ENCODE results near the gene SAXO1.

Gene SAXO1

GRCh38 chr9:18909140-18910018 is 123.6 kb downstream of the SAXO1 start:
- no peak for DNase-seq

DNA sequence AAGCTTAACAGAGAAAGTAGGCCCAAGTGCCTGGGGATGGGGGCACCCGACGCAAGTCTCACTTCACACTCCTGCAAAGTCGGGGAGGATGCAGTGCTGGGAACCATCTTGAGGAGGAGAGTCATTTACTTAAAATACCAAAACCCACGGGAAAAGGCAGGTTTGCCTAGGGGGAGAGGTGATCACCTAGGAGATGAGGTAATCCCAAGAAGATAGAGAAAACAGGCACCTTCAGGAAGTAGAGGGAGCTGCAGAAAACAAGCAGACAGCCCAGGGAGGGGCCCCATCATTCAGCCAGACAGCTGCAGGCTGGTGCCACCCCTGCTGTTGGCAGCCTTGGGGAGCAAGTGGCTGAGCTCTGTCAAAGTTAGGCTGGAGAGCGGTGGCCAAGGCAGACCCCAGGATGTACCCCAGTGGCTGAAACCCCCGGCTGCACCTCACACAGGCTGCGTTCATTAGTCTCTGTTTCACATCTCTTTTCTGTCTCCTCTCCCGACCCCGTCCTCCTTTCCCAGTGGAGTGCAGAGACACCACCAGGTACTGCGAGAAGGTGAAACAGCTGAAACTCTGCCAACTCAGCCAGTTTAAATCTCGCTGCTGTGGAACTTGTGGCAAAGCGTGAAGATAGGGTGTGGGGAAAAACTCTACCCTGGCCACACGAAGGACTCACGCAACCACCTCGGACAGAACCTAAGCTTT is 124.9 kb downstream of the SAXO1 start:
- DNase-seq = no peak

DNA sequence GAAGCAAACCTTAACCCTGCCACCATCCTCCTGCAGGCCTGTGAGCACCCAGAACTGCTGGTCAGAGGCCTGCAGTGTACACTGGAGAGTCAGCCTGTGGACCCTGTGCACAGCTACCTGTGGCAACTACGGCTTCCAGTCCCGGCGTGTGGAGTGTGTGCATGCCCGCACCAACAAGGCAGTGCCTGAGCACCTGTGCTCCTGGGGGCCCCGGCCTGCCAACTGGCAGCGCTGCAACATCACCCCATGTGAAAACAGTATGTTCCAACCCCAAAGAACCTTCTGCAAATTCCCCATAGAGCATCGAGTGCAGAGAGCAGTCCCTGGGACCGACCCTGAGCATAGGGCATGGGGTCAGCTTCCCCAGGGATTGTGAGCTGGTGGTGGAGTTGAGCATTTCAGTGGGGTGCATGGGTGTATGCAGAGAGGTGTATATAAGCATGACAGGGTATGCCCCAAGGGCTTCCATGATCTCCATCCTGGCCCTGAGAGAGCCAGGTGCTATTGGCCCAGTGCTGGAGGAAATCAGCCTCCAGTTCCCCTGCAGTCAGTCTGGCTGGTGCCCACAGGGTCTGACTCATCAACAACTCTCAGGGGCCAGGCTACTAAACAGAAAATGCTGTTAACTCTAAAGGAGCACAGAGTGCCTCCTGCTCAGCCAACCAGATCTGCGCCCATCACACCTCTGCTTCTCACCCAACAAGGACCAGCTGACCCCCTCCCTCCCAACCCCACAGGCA is 126.2 kb downstream of the SAXO1 start:
- DNase-seq = no peak

GRCh38 chr9:18905883-18906629 is 127.0 kb downstream of the SAXO1 start:
- no peak for DNase-seq

GRCh38 chr9:18905028-18905882 is 127.8 kb downstream of the SAXO1 start:
- no peak for DNase-seq

DNA sequence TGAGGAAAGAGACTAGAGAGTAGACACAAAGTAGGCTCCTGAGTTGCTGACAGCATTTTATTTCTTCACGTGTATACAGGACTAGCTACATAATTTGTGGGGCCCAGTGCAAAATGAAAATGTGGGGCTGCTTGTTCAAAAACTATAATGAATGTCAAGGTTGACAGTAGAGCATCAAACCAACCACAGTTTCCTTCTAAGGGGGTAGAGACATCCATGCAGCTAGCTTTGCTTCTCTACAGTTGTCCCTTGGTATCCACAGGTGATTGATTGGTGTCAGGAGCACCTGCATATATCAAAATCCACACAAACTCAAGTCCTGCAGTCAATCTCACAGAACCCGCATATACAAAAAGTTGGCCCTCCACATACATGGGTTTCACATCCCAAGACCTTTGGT is 129.6 kb downstream of the SAXO1 start:
- DNase-seq = no peak

- DNase-seq = no peak
Measured at GRCh38 chr9:18896531-18897179, 136.4 kb downstream of the SAXO1 start.

- no peak for DNase-seq
Measured at GRCh38 chr9:18896004-18896403, 137.0 kb downstream of the SAXO1 start.

DNA sequence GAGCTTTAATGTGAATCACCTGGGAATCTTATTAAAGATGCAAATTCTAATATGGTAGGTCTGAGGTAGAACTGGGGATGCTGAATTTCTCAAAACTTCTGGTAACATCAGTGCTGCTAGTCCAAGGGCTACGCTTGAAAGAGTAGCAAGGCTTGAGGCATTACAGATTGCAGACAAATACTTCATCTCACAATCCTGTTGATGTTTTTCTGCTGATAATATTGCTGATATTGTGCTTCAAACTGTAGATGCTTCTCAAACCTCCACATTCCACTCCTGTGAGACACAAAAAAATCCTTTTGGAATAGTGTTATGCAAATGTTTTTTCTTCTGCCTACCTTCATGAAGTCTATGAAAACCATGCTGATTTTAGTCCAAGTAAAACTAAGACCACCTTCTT is 139.5 kb downstream of the SAXO1 start:
- no peak for DNase-seq

GRCh38 chr9:18893046-18893445 is 140.0 kb downstream of the SAXO1 start:
- DNase-seq = no peak

DNA sequence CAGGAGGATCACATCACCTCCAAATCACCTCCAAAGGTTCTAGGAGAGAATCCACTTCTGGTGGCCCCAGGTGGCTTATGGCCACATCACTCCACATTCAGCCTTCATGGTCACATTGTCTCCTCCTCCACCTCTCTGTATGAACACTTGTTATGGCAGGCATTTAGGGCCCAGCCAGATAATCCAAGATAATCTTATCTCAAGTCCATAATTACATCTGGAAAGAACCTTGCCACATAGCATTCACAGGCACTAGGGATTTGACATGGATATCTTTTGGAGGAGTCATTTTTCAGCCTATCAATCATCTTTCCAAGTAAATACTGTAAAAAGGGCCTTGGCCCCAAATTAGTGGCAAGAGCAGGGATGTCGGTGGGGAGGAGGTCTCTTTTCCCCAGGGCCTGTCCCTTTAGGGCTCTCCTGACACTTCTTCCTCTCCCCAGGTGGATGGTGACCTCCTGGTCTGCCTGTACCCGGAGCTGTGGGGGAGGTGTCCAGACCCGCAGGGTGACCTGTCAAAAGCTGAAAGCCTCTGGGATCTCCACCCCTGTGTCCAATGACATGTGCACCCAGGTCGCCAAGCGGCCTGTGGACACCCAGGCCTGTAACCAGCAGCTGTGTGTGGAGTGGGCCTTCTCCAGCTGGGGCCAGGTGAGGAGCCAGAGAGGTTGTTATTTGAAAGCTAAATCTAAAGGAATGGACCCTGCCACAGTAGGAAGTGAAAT is 140.9 kb downstream of the SAXO1 start:
- no peak for DNase-seq

DNA sequence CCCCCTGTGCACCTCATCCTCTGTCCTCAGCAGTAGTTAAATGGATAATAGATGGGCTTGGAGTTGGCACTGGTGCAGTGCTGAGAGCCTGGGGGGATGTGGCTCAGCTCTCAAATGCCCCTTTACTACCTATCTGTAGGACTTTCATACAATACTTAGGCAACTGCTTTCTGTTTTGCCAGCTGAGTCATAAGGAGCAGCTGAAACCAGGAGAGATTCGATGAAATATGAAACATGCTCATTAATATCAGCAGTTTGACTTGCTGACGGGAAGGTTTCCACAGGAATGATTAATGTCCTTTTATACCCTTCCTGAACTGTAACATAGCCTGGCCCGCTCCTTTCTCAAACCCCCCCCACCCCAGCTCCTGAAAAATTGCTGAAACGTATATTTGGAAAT is 142.6 kb downstream of the SAXO1 start:
- peak; percentile 44 for DNase-seq

GRCh38 chr9:18889550-18889949 is 143.5 kb downstream of the SAXO1 start:
- no peak for DNase-seq

DNA sequence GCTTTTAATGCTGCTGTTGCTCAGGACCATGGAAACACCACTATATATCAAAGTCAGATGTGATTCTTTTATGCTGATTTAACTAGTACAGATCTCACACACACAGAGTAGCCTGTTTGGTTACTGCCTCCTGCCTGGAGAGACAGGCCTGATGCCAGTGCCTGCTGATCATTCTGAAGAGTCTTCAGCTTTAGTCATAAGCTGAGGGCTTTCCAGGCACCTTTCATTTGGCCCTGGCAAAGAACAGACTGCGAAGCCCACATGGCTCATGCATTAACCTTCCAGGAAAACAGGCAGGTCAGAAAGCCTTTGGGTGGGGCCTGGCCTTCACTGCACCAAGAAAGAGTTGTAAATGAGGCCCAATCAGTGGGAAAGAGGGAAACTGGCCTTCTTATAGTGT is 144.7 kb downstream of the SAXO1 start:
- DNase-seq = no peak

DNA sequence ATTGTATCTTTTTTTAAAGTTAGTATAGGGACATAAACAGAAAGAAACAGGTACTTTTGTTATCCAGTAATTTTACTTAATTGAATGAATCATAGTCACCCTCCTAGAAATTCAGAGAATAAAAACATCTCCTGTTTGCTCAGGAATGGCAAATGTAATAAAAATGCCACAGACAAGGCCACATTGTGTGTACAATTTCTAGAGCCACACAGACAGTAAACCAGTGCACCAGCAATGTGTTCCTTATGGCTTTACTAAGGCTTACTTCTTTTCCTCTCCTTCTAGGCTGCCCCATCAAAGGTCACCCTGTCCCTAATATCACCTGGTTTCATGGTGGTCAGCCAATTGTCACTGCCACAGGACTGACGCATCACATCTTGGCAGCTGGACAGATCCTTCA is 145.5 kb downstream of the SAXO1 start:
- DNase-seq = no peak

DNA sequence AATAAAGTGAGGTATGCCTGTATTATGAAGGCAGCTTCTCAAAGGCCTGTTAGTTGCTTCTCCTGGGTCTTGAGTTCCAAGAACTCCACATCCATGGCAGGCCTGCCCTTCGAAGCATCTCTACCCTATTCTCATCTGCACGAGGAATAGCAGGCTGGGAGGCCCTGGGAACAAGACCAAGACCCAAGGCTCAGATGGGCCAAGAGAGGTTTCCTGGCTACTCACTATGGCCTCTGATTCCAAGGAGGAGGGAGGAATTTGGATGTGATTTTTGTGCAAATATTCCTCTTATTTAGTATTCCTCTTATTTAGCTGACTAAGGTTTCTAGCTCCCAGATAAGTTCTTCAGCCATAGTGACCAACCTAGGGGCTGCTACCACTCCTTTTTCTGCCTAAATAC is 151.3 kb downstream of the SAXO1 start:
- no peak for DNase-seq

DNA sequence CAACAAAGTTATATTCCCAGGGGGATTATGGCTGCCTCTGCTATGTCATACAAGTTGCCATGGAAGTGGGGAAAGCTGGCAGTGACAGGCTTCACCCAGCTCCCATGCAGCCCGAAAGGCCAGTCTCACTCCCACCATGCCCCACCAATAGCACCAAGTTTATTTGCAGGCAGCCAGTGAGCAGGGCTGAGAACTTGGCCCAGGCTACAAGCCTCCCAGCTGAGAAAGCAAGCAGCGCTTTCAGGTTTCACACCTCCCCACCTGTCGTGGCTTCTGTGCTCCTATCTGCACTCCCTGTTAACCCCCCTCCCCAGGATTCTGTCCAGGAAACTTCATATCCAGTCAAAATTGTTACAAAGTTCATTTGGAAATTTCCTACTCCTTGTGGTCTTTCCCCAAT is 155.0 kb downstream of the SAXO1 start:
- DNase-seq = no peak
